Mesodermal cell (in vitro differentiated cells): ENCODE results near the gene TAF6.

Experiments
- H3K27ac ChIP-seq: 2 replicates; pipeline ENCODE4 v1.7.0; 2013; ENCODE audit warnings: mild to moderate bottlenecking, low read depth, low read length, moderate library complexity; ENCODE audit not compliant: severe bottlenecking
- H3K36me3 ChIP-seq: 2 replicates; pipeline ENCODE4 v1.7.1; 2013; ENCODE audit warnings: mild to moderate bottlenecking, low read length, moderate library complexity; ENCODE audit not compliant: control insufficient read depth, insufficient read depth
- H3K4me1 ChIP-seq: one replicate; pipeline ENCODE4 v1.7.1; 2013; ENCODE audit warnings: mild to moderate bottlenecking, low read length; ENCODE audit not compliant: insufficient read depth, control insufficient read depth, poor library complexity, severe bottlenecking
- H3K4me3 ChIP-seq: 2 replicates; pipeline ENCODE4 v1.7.0; 2013; ENCODE audit warnings: low read length, control low read depth, mild to moderate bottlenecking; ENCODE audit not compliant: insufficient read depth, poor library complexity, severe bottlenecking; ENCODE audit errors: extremely low read depth
- H3K9me3 ChIP-seq: 2 replicates; pipeline ENCODE4 v1.7.1; 2013; ENCODE audit warnings: mild to moderate bottlenecking, low read length, moderate library complexity; ENCODE audit not compliant: control insufficient read depth
- WGBS, 2 experiments: methylation state at CpG; one replicate each; pipeline ENCODE4 v1.1.5; 2013; ENCODE audit warnings: missing lambda C conversion rate in 2 of 2; ENCODE audit not compliant: insufficient coverage in 2 of 2; 5-methylcytosine and 5-hydroxymethylcytosine counted together

TAF6 gene

DNA sequence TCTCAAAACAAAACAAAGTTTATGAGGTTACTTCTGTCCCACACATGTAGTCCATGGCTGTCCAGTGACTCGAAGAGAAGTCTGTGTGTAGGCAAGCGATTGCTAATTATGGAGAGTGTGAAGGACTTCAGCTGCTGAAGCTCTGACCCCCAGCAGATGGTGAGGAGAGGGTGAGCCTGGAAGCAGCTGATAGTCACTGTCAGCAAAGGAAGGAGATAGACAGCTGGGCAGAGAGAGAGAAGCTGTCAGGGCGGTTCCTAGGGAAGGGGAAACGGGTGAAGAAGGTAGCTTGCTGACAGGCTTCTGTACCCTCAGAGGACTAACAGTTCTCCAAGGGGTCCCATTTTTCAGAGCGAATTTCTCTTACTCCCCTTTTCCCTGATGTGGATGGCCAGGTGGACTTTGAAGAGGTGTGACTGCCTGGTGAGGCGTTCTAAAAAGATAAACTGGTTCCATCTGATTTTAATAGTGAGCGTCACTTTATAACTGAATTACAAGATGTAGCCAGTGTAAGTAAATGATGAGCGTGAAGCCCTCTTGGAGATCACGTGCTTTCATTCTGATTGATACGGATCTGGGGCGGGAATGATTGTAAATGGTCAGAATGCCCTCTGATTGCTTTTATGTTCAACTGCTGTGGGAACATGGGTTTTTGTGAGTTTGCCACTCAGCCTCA lies 57.5 kb downstream of the TAF6 start:
- H3K4me3 ChIP-seq = no peak overlapping the region
- peaks cover 5% of the 10 kb centered on the region for H3K4me1 ChIP-seq
- WGBS, 2 experiments = 93 to 95% methylated on average over 9 to 10 of the region's 11 CpGs
- H3K9me3 ChIP-seq = no peaks in the 10 kb centered on the region
- peaks cover 90% of the 10 kb centered on the region for H3K36me3 ChIP-seq
- H3K27ac ChIP-seq = no peak overlapping the region

DNA sequence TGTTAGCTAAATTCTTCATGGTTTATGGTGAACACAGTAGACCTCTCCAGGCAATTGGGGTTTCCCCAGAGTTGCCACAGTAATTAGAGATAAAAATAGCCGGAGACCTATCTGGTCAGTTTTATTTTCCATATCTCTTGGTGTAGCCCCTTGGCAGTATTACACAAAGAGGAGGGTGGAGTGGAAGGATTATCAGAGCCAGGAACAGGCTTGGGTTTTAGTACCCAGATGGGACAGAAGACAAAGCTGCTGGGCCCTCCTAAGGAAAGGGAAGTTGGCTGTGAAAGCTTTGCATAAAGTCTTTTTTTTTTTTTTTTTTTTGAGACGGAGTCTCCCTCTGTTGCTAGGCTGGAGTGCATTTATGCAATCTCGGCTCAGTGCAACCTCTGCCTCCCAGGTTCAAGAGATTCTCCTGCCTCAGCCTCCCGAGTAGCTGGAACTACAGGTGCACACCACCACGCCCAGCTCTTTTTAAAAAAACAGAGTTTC lies 59.9 kb downstream of the TAF6 start:
- WGBS, 2 experiments = 91 to 94% methylated on average over 4 of the region's 5 CpGs
- Histone ChIP-seq H3K4me3 (no peak overlapping the region), H3K9me3 (no peaks in the 10 kb centered on the region), H3K36me3 (peaks cover 77% of the 10 kb centered on the region), H3K27ac (no peak overlapping the region), H3K4me1 (no peaks in the 10 kb centered on the region)
